Inferior parietal cortex (tissue), 1 donor: ENCODE results near the gene RUNX1.

ENCODE experiments used
- DNase-seq: peaks from one replicate; pipeline ENCODE4 v3.0.0-alpha.2; 2016; ENCODE audit errors: extremely low spot score

The RUNX1 gene

GRCh38 chr21:35036465-35037383 is 12.4 kb downstream of the RUNX1 start:
- DNase-seq: no peak

- no peak for DNase-seq
Measured at GRCh38 chr21:35035581-35035980, 13.5 kb downstream of the RUNX1 start.

- DNase-seq: no peak
Measured at GRCh38 chr21:35035116-35035515, 14.0 kb downstream of the RUNX1 start.

- DNase-seq: no peak
Measured at GRCh38 chr21:35034203-35034926, 14.7 kb downstream of the RUNX1 start.

GRCh38 chr21:35032474-35033263 is 16.4 kb downstream of the RUNX1 start:
- DNase-seq: no peak

GRCh38 chr21:35028451-35028978 is 20.6 kb downstream of the RUNX1 start:
- DNase-seq: no peak

- DNase-seq: no peak
Measured at GRCh38 chr21:35027563-35028450, 21.3 kb downstream of the RUNX1 start.

GRCh38 chr21:35026617-35027562 is 22.2 kb downstream of the RUNX1 start:
- peak; percentile 63 for DNase-seq

GRCh38 chr21:35026153-35026500 is 23.0 kb downstream of the RUNX1 start:
- no peak for DNase-seq

- no peak for DNase-seq
Measured at GRCh38 chr21:35025206-35026152, 23.6 kb downstream of the RUNX1 start.

- DNase-seq: no peak
Measured at GRCh38 chr21:35024513-35024912, 24.6 kb downstream of the RUNX1 start.

- no peak for DNase-seq
Measured at GRCh38 chr21:35024071-35024420, 25.1 kb downstream of the RUNX1 start.

GRCh38 chr21:35023396-35024070 is 25.6 kb downstream of the RUNX1 start:
- no peak for DNase-seq

- DNase-seq: no peak
Measured at GRCh38 chr21:35021546-35021945, 27.6 kb downstream of the RUNX1 start.

- no peak for DNase-seq
Measured at GRCh38 chr21:35020902-35021301, 28.2 kb downstream of the RUNX1 start.

GRCh38 chr21:35020436-35020835 is 28.7 kb downstream of the RUNX1 start:
- no peak for DNase-seq

- DNase-seq: no peak
Measured at GRCh38 chr21:35019631-35020032, 29.5 kb downstream of the RUNX1 start.

GRCh38 chr21:35017256-35017655 is 31.8 kb downstream of the RUNX1 start:
- no peak for DNase-seq
